ENCODE results near the gene SEPTIN2. TPM values are rescaled to one million over a fixed set of nuclear protein-coding genes. Genes with fewer than 3 reads are reported as not detected.

SEPTIN2 gene
- total RNA-seq, 4 donors from 2014 or later, result 295 to 372 (median 307) TPM

DNA sequence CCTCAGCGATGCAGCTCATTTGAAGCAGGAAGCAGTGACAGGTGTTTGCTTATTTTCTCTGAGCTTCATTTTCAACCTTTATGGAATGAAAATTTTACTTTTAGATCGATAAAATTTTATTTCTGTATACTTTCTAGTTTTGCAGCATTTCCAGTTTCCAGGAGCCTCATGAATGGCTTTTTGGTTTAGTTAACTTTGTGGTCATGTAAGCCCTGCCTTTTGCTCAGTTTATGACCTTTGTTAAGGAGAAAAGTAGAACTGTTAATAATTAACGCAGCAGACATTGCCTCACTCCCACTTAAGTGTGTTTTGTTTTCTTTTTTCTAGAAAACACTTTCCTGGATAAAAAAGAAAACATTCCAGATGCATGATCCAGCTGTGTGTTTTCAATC is 35.9 kb downstream of the SEPTIN2 start:
- ATAC-seq (ENCODE audit: low FRiP score) (no peak), DNase-seq (ENCODE audit: low spot score) (no peak)
- TF ChIP-seq, protein P1, sequence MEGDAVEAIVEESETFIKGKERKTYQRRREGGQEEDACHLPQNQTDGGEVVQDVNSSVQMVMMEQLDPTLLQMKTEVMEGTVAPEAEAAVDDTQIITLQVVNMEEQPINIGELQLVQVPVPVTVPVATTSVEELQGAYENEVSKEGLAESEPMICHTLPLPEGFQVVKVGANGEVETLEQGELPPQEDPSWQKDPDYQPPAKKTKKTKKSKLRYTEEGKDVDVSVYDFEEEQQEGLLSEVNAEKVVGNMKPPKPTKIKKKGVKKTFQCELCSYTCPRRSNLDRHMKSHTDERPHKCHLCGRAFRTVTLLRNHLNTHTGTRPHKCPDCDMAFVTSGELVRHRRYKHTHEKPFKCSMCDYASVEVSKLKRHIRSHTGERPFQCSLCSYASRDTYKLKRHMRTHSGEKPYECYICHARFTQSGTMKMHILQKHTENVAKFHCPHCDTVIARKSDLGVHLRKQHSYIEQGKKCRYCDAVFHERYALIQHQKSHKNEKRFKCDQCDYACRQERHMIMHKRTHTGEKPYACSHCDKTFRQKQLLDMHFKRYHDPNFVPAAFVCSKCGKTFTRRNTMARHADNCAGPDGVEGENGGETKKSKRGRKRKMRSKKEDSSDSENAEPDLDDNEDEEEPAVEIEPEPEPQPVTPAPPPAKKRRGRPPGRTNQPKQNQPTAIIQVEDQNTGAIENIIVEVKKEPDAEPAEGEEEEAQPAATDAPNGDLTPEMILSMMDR (IDR thresholded peaks at IDR 0.05), result no peak

DNA sequence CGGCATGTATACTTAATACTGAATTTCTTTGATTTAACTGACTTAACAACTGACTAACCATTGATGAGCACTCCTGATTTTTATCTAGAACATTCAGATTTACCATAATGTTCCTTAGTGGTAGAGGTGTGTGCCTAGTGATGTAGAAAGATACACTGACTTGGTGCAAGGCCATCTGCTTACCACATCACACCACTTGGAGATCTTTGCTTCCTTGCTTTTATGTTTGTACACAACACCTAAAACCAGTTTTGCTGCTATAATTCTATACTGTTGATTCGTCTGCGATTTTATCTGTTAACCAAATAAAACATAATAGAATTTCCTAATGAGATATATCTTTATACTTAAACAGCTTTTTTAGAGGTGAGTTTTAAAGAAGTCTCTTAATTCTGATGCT is 36.5 kb downstream of the SEPTIN2 start:
- TF ChIP-seq, protein P1 (IDR thresholded peaks at IDR 0.05), result no peak
- DNase-seq (ENCODE audit: low spot score) (no peak), ATAC-seq (ENCODE audit: low FRiP score) (no peak)

GRCh38 chr2:241354668-241355658 is 39.2 kb downstream of the SEPTIN2 start:
- TF ChIP-seq, protein P1 (IDR thresholded peaks at IDR 0.05), result no peak
- ATAC-seq (ENCODE audit: low FRiP score) (peak; percentile 58), DNase-seq (ENCODE audit: low spot score) (peak; percentile 37)

GRCh38 chr2:241355983-241356870 is 40.5 kb downstream of the SEPTIN2 start, which contains the start of gene FARP2:
TSS of gene FARP2 (plus strand) at chr2:241356285. CDS start at chr2:241373108, 16,823 bp downstream.
- TF ChIP-seq, protein P1 (IDR thresholded peaks at IDR 0.05), result no peak
- ATAC-seq (ENCODE audit: low FRiP score) (peak; percentile 96), DNase-seq (ENCODE audit: low spot score) (peak; percentile 90)

GRCh38 chr2:241356871-241357260 is 41.1 kb downstream of the SEPTIN2 start:
- TF ChIP-seq, protein P1 (IDR thresholded peaks at IDR 0.05), result no peak
- ATAC-seq (ENCODE audit: low FRiP score), result no peak
- DNase-seq (ENCODE audit: low spot score), result no peak

GRCh38 chr2:241357531-241357930 is 41.8 kb downstream of the SEPTIN2 start:
- ATAC-seq (ENCODE audit: low FRiP score) (no peak), DNase-seq (ENCODE audit: low spot score) (no peak)

More at GRCh38 chr2:241357531-241357930, 41.8 kb downstream of the SEPTIN2 start:
- TF ChIP-seq, protein P1 (IDR thresholded peaks at IDR 0.05), result no peak

All from omental fat pad (tissue), 4 donors.